ENCODE data around the gene TTC7B. TPM values are rescaled to one million over a fixed set of nuclear protein-coding genes. Genes with fewer than 3 reads are reported as not detected.

The TTC7B gene
- total and polyA plus RNA-seq, 2 of the 8 experiments (the other 6 are each of a cell fraction or from before 2014, with no cell fraction given), result 23.7 to 34.0 TPM

- Histone ChIP-seq H3K36me3 (ENCODE audit: control insufficient read depth in 2 of 4, insufficient read depth in 4 of 4, low read length in 3 of 4) (no peaks in the 10 kb centered on the region), H2AFZ (ENCODE audit: low read length) (no peak overlapping the region), H3K27me3 (replicated peaks in 1 of 4; ENCODE audit: control insufficient read depth in 3 of 4, extremely low read depth in 1 of 4, insufficient read depth in 3 of 4, low read length in 3 of 4) (no peaks in the 10 kb centered on the region), H2BK15ac (ENCODE audit: low read length) (no peak overlapping the region), H4K91ac (replicated peaks; ENCODE audit: insufficient read length, low read length) (no peak overlapping the region), H3K56ac (replicated peaks; ENCODE audit: insufficient read length, low read depth, low read length) (no peak overlapping the region), H4K5ac (ENCODE audit: insufficient read length, low read depth, low read length) (no peak overlapping the region), H3K4ac (replicated peaks; ENCODE audit: insufficient read length, low read depth, low read length) (no peak overlapping the region), H3K18ac (ENCODE audit: extremely low read depth, low read length) (no peak overlapping the region), H4K20me1 (replicated peaks in 1 of 2; ENCODE audit: control insufficient read depth in 1 of 2, insufficient read depth in 2 of 2, low read length in 2 of 2) (no peaks in the 10 kb centered on the region), H4K8ac (ENCODE audit: extremely low read depth, insufficient read depth, low read length) (no peak overlapping the region), H3K4me1 (replicated peaks in 1 of 4; ENCODE audit: control insufficient read depth in 3 of 4, insufficient read depth in 4 of 4, low read length in 3 of 4) (no peaks in the 10 kb centered on the region; a peak in 1 of 7 replicates), H3K23ac (ENCODE audit: insufficient read length) (no peak overlapping the region), H3K4me2 (ENCODE audit: insufficient read depth in 1 of 2, low read depth in 2 of 2, low read length in 2 of 2) (no peak overlapping the region), H2AK5ac (ENCODE audit: low read depth, low read length) (no peak overlapping the region), H2BK120ac (replicated peaks; ENCODE audit: low read depth, low read length) (no peak overlapping the region), H3K9ac (replicated peaks in 1 of 4; ENCODE audit: extremely low read depth in 1 of 4, low read depth in 3 of 4, low read length in 3 of 4) (no peak overlapping the region), H3K9me3 (ENCODE audit: insufficient read depth in 2 of 2, low read depth in 1 of 2, low read length in 1 of 2) (no peaks in the 10 kb centered on the region), H2BK5ac (ENCODE audit: low read depth, low read length) (no peak overlapping the region), H3K23me2 (ENCODE audit: low read depth, low read length) (no peaks in the 10 kb centered on the region), H3K27ac (ENCODE audit: low read depth, low read length) (no peak overlapping the region), H3K4me3 (ENCODE audit: extremely low read depth in 1 of 4, insufficient read depth in 2 of 4, low read depth in 3 of 4, low read length in 4 of 4) (no peak overlapping the region), H3K14ac (ENCODE audit: insufficient read length) (no peak overlapping the region), H3K79me2 (ENCODE audit: control insufficient read depth in 1 of 2, insufficient read depth in 2 of 2, low read length in 2 of 2) (no peaks in the 10 kb centered on the region), H2BK20ac (ENCODE audit: low read length) (no peak overlapping the region), H3K79me1 (ENCODE audit: low read depth, low read length) (no peaks in the 10 kb centered on the region), H2BK12ac (ENCODE audit: low read depth, low read length) (no peak overlapping the region)
- CTCF ChIA-PET (ENCODE audit: partially characterized antibody), result interaction anchor here (1.5 to 2.7 kb wide), 5 partner anchors 11 to 15 kb away, joined by 5 to 14 read pairs (median 7); no protein-coding TSS in a partner anchor
- no peak for TF ChIP-seq SP4 (IDR thresholded peaks at IDR 0.05; ENCODE audit: low read length)
- TF ChIP-seq ASH2L (IDR thresholded peaks at IDR 0.05; ENCODE audit: low read length), result no peak
- no peak for TF ChIP-seq ATF3 (IDR thresholded peaks at IDR 0.05; ENCODE audit: insufficient read depth, low read depth, low read length)
- no peak for TF ChIP-seq PHF8 (conservative IDR thresholded peaks at IDR 0.05; ENCODE audit: low read depth, low read length)
- TF ChIP-seq SAP30 (IDR thresholded peaks at IDR 0.05; ENCODE audit: insufficient read depth, insufficient replicate concordance, low read length), result no peak
- TF ChIP-seq USF2 (IDR thresholded peaks at IDR 0.05; ENCODE audit: low read length), result no peak
- TF ChIP-seq SIN3A (conservative IDR thresholded peaks at IDR 0.05 in 1 of 2, IDR thresholded peaks at IDR 0.05 in 1 of 2; ENCODE audit: low read depth in 1 of 2, low read length in 2 of 2), result no peak
- TF ChIP-seq BCL11A (IDR thresholded peaks at IDR 0.05; ENCODE audit: low read depth in 2 of 2, low read length in 2 of 2), result no peak
- FAIRE-seq (no peak), DNase-seq (ENCODE audit: low read depth in 1 of 2, low spot score in 2 of 2) (no peak)
- 85% methylated on average over 4 of the region's 4 CpGs; no CpG with 5 or more reads in 1 of the 2 experiments for WGBS, 2 experiments (ENCODE audit: extremely low coverage in 1 of 2, insufficient coverage in 1 of 2, insufficient read length in 1 of 2, insufficient replicate concordance in 2 of 2, low coverage in 1 of 2, low lambda C conversion rate in 2 of 2, missing lambda C conversion rate in 1 of 2)
- POLR2A ChIA-PET (ENCODE audit: partially characterized antibody), result interaction anchor here (2.5 kb wide), 1 partner anchor 15 kb away, joined by 7 read pairs; no protein-coding TSS in a partner anchor
Measured at GRCh38 chr14:90773705-90774104, 42.5 kb downstream of the TTC7B start.
